ENCODE measurements around the gene TMEM185A. TPM values are rescaled to one million over a fixed set of nuclear protein-coding genes. Genes with fewer than 3 reads are reported as not detected.
"Not testable (repeated sequence)": the region's sequence is repeated elsewhere in the genome, so short reads cannot be mapped to it uniquely, and the experiment has no call there.

TMEM185A gene
- total RNA-seq, result 30.2 TPM
- long read RNA-seq, transcript TMEM185A-207 (7 exons, 2,840 nt), result major isoform, 18 of 41 reads
- long read RNA-seq, transcript TMEM185A-204 (4 exons, 903 nt), result minor isoform, 6 of 41 reads
- long read RNA-seq, partial matches to known transcripts, result 2 of 41 reads
- long read RNA-seq, other reads (novel, unspliced or antisense), result 11 of 41 reads

DNA sequence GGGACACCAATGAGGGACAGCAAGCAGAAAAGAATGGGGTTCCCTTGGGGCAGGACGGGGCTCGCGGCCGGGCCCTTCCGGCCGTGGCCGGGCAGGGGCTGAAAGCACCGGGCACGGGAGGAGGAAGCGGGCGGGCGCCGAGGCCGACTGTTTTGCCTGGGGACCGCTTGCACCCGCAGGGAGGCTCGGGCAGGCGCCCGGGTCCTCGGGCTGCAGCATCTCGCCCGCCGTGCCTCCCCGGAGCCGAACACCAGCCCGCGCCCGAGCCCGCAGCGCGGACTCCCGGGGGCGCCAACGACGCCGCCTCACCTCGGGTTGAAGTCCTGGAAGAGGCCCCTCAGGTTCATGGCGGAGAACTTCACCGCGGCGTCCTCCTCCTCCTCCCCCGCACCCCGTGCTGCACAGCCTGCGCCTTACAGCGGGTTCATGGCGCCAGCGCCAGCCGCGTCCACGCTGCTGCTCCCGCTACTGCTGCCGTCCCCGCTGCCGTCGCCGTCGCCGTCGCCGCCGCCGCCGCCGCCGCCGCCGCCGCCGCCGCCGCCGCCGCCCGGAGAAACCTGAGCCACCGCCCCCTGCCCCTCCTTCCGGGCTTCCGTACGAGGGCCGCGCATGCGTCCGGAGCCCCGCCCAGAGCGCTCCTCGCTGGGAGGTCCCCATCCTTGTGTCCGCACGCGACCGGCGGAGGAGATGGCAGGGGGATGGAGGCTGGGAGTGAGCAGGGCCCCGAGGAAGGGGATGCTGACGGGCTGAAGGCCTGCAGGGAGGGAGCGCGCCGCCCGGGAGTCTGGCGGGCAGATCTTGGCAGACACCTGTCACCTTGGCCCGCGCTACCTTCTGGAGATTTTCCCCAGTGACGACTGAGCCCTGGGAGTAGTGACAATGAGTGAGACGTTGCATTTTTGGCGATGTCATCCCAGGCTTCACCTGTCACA, at the start of gene TMEM185A:
Gene TMEM185A (minus strand): TSS at position 559 of the 932 bp plus-strand sequence. CDS start 212 bp downstream, at position 347.
- peak; percentile 84 for DNase-seq (ENCODE audit: low spot score)
- intact Hi-C loops (cut with DNase I), result loop anchor here (2.0 kb wide), 1 partner anchor 91 kb away; the partner anchor contains the start of gene EOLA1

DNA sequence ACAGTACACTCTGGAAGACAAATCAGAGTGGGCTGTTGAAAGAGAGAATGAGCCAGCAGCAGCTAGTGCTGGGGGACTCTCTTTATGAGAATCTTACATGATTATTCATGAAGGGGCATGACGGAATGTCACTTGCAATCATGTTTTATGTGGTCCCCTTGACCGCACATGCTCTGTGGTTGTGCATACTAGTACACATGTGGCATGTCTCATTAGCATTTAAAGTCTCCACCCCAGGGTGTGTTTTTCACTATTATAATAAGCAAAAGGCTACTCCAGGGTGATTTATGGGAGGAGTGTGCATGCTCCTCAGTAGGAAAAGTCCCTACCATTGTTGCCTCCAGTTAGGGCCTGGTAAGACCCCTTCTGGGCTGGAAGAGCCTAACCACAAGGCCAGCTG, 49.6 kb upstream of the TMEM185A start:
- intact Hi-C loops (cut with DNase I), result no loop called here
- DNase-seq (ENCODE audit: low spot score), result no peak

DNA sequence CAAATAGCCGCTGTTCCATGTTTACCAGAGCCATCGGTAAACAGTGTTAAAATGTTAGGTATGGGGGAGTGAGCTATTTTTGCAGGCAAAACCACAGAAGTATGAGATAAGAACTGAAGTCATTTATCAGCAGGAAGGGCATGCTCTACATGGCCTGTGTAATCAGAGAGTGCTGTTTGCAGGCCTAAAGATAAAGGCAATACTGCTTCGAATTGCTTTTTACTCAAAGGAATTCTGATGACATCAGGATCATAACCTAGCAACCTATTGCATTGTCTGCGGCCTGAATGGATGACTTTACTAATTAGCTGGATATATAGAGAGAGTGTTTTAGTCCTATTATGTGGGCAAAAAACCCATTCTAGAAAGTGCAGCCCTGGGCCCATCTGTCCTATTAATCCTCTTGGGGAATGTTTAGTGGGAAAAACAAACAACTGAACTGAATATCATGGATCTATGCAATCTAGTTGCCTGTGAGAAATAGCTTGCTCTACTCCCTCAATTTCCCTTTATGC, 47.6 kb upstream of the TMEM185A start:
- intact Hi-C loops (cut with DNase I); DNase-seq (ENCODE audit: low spot score): not testable (repeated sequence)

DNA sequence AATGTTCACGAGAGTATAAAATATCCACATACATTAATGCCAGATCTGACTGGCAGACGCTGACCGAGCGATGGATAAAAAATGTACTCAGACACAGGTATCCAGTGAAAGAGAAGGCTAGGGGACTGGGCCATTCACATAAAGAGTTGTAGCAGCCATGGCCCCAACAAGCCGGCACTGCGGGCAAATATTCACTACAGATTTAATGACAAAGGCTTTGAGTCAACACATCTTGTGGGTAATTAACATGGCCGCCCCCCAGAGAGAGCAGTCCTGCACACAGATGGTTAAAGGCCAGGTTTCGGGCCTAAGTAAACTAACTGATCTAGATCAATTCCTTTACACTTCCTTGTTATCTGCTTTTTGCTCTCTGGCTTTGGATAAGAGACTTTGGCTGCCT, 44.0 kb upstream of the TMEM185A start:
- intact Hi-C loops (cut with DNase I); DNase-seq (ENCODE audit: low spot score): not testable (repeated sequence)

DNA sequence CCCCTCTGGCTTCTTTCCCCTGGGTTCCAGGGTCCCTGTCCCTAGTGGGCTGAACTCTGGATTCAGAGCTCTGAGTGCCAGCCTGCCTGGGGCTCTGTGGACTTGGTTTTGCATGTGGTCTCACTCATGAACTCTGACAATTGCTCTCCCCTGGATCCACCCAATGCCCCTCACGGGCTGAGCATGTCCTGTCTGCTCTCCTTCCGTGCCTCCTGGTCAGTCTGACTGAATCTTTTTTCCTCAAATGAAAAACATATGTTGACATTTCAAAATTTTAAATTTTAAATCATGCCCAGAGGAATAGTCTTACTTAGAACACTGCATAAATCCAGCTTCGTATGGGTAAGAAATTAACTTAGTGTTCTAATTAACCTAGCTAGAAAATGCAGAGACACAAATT, 43.5 kb upstream of the TMEM185A start:
- intact Hi-C loops (cut with DNase I); DNase-seq (ENCODE audit: low spot score): not testable (repeated sequence)

DNA sequence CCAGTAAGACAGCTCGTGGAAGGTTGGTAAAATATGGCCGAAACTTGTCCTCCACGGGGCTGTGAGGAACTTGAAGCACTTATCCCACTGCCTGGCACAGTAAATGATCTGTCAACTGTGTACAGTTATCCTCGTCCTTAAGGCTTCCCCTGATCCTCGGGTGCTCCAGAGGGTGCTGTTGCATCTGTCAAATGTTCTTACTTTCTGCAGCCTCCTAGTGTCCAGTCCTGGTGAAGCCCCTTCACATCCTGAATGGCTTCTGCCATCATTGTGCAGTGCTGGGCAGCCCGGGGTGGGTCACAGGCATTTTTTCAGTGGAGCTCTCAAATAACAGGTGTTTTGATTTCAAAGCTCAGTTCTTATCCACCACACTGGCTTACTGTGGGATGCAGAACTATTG, 29.0 kb upstream of the TMEM185A start:
- DNase-seq (ENCODE audit: low spot score); intact Hi-C loops (cut with DNase I): not testable (repeated sequence)

DNA sequence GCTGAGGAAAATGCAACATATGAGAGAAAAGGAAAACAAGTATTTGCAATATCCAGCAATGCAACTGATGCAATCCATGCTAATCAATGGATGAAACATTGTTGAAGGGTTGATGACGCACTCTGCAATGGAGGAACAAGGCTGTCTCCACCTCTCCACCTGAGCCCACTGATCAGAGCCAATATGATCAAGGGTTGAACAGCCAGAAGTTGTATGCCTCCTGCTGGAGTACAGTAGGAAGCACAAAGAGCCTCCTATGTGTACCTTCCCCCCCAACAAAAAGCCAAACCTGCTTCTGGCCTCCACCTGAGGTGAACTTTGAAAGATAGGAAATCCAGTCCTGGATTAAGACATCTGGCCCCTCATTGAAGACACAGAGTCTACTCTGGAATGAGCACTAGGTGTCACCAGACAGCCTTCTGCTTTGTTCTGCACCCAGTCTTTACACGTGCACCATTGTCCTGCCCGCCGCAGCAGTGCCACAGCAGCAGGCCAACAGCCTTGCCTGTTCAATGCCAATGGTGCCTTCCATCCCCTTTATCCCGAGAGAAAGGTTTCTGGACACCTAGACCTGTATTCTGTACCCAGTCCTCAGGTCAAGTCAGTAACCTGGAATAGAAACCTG, 24.8 kb upstream of the TMEM185A start:
- intact Hi-C loops (cut with DNase I); DNase-seq (ENCODE audit: low spot score): not testable (repeated sequence)

DNA sequence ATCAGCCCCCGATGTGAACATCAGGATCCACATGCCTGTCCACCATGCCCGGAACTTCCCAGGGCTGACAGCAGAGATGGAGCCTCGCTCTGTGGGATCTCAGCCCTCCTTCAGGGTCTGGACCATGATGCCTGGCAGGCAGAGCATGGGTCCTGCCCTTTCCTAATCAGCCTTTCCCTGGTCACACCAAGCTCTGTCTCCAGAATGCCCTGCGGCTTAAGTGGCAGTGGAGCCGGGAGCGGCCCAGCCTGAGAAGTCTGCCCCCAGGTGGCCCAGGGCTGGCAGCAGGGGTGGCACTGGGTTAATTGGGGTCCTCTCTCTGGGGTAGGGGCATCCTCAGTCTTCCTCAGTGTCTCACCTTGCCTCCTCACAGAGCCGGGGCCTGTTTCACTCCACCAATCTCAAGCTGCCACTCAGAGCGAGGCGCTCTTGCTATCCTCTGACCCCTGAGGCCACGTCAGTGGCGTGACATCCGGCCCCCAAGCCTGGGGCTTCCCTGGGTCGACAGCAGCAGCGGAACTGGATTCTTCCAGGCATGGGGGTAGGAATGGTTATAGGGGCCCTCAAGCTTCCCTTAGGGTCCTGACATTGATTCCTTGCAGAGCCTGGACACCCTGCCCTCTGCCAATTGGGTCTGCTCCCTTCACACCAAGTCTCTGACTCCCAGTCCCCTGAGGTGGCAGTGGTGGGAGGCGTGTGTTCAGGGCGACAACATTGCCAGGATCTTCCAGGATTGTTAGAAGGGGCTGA, 20.8 kb upstream of the TMEM185A start:
- intact Hi-C loops (cut with DNase I), result no loop called here
- no peak for DNase-seq (ENCODE audit: low spot score)

DNA sequence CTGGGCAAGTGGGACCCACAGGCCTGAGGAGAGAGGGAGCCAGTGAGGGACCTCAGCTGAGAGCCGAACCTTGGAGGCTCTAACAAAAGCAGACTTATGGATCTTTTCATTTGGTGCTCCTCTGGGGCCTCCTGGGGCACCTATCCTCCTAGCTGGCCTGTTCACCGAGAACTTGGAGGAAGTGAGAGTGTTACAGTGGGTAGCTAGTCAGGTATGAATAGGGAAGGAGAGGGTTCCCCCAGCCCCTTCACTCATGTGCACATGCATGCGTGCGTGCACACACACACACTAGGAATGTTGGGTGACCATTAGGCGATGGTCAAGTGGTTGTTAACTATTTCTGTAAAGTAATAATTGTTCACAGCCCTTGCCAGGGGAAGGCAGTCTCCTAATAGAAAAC, 18.6 kb upstream of the TMEM185A start:
- intact Hi-C loops (cut with DNase I), result no loop called here
- no peak for DNase-seq (ENCODE audit: low spot score)

DNA sequence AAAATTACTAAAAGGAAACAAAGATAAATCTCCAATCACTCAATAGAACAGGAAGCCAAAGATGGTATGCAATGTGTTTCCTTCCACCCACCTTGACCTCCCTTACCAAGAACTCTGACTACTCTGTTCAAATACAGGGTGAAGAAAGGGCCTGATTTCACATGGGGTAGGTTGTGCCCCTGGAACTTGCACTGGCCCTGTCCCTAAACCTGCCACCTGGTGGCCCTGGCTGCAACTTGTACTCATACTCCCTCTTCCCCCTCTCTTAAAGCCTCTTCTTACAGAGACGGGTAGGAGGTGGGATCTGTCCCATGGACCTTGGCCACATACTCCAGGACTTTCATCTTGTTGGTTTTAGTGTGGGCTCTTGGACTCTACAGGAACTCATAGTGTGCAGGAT, 17.3 kb upstream of the TMEM185A start:
- no peak for DNase-seq (ENCODE audit: low spot score)
- intact Hi-C loops (cut with DNase I), result loop anchor here (10.0 kb wide), 1 partner anchor 84 kb away; no protein-coding TSS in a partner anchor

DNA sequence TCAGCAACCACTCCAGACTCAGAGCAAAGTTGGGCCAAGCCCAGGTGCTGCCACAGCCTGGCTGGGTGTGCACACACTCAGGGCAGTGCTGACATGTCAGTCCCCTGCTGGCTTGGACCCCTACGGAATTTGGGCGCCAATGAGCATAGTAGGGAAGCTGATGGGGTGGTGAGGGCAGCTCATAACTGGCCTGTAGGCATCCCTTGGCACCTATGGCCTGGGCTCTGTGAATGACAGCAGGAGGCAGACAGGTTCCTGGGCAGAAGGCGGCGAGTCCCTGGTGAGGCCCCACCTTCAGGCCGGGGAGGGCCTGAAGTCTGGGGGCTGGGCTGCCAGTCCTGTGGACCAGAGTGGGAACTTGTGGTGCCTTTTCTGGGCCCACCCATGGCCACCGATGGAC, 15.9 kb upstream of the TMEM185A start:
- intact Hi-C loops (cut with DNase I), result loop anchor here (10.0 kb wide), 1 partner anchor 83 kb away; no protein-coding TSS in a partner anchor
- DNase-seq (ENCODE audit: low spot score), result no peak

DNA sequence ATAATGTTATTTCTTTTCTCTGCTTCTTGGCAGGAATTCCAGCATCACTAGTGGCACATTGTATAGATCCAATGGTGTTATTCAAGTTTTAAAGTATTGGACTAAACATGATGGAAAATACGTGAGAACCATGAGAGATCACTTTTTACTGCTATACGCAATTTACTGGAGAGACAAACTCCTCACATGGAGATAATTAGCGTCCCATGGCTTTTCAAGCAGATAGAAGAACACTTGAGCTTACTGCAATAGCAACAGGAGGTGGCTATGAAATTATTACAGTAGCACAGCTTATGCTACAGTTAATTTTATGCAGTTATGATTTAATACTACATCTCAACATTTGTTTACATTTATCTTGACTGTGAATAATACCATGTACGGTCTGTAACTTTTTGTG, 11.9 kb upstream of the TMEM185A start:
- no peak for DNase-seq (ENCODE audit: low spot score)
- intact Hi-C loops (cut with DNase I), result loop anchor here (10.0 kb wide), 1 partner anchor 79 kb away; no protein-coding TSS in a partner anchor

DNA sequence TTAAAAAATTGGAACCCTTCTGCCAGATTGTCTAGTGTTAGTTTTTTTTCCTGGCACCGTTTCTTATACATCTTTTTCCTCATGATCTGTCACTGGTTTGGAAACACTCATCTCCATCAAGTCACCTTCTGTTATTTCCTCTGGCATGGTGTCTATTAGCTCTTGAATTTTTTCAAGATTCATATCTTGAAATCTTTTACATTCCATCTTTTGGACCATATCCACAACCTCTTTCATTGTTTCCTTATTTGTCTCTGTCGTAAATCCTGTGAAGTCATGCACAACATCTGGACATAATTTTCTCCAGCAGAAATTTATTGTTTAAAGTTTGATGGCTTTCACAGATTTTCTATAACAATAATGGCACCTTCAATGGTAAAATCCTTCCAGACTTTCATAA, 10.2 kb upstream of the TMEM185A start:
- no peak for DNase-seq (ENCODE audit: low spot score)
- intact Hi-C loops (cut with DNase I), result loop anchor here (10.0 kb wide), 1 partner anchor 77 kb away; no protein-coding TSS in a partner anchor

DNA sequence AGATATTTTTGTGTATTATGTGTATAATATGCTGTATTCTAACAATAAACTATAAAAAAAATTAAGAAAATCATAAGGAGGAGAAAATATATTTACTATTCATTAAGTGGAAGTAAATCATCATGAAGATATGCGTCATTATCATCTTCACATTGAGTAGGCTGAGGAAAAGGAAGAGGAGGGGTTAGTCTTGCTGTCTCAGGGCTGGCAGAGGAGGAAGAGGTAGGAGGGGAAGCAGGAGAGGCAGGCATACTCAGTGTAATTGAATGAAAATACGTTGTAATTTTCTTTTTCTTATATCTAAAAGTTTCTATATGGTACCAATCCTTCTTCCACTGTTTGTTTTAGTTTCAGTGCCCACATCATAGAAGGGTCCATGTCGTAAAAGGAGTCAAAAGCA, 9.8 kb upstream of the TMEM185A start:
- intact Hi-C loops (cut with DNase I), result loop anchor here (10.0 kb wide), 1 partner anchor 77 kb away; no protein-coding TSS in a partner anchor

DNA sequence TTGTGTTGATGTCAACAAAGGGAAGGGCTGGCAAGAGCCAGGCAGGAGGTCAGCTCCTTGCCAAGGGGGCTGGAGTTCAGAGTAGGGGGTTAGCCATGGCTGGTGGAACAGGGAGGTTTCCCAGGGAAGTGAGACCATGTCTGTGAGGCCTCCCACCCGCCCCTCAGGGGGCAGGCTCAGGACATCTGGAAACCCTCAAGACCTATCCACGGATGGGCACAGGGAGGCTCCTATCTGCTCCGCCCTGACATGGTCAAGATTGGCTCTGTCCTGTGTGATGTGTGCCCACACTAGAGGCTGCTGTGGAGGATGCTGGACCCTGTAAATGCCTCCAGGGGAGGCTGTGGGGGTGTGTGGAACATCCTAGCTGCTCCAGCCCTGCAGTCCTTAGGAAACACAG, 8.0 kb upstream of the TMEM185A start:
- intact Hi-C loops (cut with DNase I), result no loop called here
- no peak for DNase-seq (ENCODE audit: low spot score)

More for the DNA sequence above, 9.8 kb upstream of the TMEM185A start:
- no peak for DNase-seq (ENCODE audit: low spot score)

DNA sequence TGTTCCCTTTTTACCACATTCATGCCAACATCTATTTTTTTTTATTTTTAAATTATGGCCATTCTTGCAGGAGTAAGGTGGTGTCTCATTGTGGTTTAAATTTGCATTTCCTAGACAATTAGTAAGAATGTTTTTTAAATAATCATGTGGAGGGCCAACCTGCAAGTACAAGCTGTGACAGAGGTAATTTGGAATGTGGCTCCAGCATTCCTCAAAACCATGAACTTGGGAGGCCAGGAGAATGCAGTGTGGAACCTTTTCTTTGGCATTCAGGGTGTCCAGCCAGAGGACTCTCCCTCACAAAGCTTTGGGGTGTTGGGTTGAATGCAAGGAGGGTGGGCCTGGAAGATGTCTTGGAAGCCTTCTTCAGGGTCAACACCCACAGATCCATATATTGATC, 7.3 kb upstream of the TMEM185A start:
- intact Hi-C loops (cut with DNase I), result no loop called here
- no peak for DNase-seq (ENCODE audit: low spot score)

DNA sequence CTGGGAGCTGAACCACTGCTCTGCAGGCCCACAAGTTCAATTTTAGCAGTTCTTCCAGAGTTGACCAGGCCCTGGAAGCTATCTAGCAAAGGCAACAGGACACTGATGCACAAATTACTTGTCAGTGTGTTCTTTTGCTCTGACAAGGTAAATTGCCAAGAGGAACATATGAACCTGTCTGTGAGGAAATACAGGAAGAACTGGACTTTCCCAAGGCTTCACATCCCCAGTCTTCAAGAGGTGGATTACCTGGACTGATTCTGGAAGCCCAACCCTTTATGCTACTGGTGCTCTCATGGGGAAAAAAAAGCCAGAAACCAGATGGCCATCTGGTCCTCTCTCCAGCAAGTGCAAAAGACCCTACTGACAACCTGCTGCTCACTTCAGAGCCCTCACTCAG, 1.9 kb upstream of the TMEM185A start:
- intact Hi-C loops (cut with DNase I), result no loop called here
- no peak for DNase-seq (ENCODE audit: low spot score)

DNA sequence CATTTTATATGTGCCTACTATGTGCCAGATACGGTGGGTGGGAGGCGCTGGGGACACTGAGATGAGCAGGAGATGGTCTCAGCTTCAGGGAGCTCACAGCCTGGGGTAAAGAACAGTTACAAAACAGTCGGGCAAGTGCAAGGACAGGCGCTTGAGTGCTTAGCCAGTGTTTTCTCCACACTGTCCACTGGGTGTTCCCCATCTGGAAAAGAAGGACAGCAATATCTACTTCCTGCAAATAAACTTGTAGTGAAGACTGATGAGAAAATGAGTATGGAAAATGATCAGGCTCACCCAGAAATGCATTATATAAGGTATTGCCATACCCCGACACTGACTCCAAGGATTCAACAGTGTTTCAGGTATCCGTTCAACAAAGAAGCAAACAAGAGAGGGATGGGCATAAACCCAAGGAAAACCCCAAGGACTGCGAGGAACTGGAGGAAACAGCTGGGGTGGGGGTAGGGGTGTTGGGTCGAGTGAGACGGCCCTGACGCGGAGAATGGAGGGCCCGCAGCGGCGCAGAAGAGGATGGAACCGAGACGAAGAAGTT, 835 bp downstream of the TMEM185A start:
- intact Hi-C loops (cut with DNase I), result loop anchor here (2.0 kb wide), 1 partner anchor 90 kb away; the partner anchor contains the start of gene EOLA1
- no peak for DNase-seq (ENCODE audit: low spot score)

All from cardiac septum (tissue), 1 donor.